Epithelial cell of proximal tubule (primary cell): ENCODE measurements around the gene ARHGAP30. TPM values are rescaled to one million over a fixed set of nuclear protein-coding genes. Genes with fewer than 3 reads are reported as not detected.

Source experiments
- DNase-seq: peaks from one replicate; pipeline ENCODE4 v3.0.0-alpha.2; 2011; ENCODE audit warnings: low read depth
- H3K4me3 ChIP-seq: 2 replicates; pipeline ENCODE4 v1.5.1; 2011; ENCODE audit warnings: low read depth, mild to moderate bottlenecking, low read length
- total RNA-seq: library from RNA; depleted of rRNA; stranded (reverse); fragments of >200 nt; gene quantifications from 2 replicates; pipeline ENCODE4 v1.2.3, GENCODE V29; 2015
- TF ChIP-seq, protein P1 (sequence below): conservative IDR thresholded peaks from 2 replicates; pipeline ENCODE4 v1.5.1; 2012; ENCODE audit warnings: low read depth, mild to moderate bottlenecking, low read length

Gene ARHGAP30
- total RNA-seq, 1 donor from 2014 or later, result 0.06 TPM

DNA sequence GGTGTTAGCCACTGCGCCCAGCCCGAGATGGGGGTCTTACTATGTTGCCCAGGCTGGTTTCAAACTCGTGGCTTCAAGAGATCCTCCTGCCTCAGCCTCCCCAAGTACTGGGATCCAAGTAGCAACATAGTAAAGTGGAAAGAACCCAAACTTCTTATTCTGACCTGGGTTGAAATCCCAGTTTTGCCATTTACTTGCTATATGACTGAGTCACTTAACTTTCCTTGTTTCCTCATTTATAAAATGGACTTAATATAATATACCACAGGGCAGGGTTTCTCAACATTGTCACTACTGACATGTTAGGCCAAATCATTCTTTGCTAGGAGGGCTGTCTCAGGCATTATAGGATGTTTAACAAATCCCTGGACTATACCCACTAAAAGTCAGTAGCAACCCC is 41.4 kb upstream of the ARHGAP30 start:
- no peak for DNase-seq
- TF ChIP-seq, protein P1, sequence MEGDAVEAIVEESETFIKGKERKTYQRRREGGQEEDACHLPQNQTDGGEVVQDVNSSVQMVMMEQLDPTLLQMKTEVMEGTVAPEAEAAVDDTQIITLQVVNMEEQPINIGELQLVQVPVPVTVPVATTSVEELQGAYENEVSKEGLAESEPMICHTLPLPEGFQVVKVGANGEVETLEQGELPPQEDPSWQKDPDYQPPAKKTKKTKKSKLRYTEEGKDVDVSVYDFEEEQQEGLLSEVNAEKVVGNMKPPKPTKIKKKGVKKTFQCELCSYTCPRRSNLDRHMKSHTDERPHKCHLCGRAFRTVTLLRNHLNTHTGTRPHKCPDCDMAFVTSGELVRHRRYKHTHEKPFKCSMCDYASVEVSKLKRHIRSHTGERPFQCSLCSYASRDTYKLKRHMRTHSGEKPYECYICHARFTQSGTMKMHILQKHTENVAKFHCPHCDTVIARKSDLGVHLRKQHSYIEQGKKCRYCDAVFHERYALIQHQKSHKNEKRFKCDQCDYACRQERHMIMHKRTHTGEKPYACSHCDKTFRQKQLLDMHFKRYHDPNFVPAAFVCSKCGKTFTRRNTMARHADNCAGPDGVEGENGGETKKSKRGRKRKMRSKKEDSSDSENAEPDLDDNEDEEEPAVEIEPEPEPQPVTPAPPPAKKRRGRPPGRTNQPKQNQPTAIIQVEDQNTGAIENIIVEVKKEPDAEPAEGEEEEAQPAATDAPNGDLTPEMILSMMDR, result no peak

DNA sequence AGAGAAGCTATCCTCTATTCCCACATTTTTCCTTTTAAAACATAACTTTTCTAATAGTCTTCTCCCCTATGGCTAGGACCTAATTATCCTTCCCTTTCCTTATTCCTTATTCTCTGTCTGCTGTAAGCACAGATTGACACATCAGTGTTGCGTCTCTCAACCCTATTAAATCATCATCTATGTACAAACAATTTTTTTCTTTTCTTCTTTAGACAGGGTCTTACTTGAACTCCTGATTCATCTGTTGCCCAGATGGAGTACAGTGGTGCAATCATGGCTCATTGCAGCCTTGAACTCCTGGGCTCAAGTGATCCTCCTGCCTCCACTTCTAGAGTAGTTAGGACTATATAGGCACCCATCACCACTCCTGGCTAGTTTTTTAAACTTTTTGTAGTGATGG is 36.7 kb upstream of the ARHGAP30 start:
- H3K4me3 ChIP-seq, result no peak overlapping the region
- TF ChIP-seq, protein P1, result no peak
- no peak for DNase-seq

More for the DNA sequence above, 41.4 kb upstream of the ARHGAP30 start:
- no peak overlapping the region for H3K4me3 ChIP-seq

DNA sequence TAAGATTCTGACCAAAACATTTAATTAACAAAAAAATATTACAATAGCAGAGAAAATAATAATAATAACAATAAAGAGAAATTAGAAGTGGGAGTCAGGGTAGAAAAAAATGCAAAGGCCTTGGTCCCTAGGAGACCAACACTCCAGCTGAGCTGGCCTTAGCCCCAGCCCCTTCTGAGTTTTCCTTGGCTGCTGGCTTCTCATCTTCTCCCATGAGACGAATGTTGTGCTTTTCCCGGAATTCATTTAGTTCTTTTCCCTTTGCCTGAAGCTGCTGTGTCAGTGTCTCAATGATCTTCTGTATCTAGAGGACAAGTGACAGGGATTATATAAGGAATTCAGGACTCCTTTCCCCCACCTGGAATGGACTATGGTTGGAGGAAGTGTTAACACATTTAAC is 30.9 kb upstream of the ARHGAP30 start:
- DNase-seq, result no peak
- TF ChIP-seq, protein P1, result no peak
- no peak overlapping the region for H3K4me3 ChIP-seq

DNA sequence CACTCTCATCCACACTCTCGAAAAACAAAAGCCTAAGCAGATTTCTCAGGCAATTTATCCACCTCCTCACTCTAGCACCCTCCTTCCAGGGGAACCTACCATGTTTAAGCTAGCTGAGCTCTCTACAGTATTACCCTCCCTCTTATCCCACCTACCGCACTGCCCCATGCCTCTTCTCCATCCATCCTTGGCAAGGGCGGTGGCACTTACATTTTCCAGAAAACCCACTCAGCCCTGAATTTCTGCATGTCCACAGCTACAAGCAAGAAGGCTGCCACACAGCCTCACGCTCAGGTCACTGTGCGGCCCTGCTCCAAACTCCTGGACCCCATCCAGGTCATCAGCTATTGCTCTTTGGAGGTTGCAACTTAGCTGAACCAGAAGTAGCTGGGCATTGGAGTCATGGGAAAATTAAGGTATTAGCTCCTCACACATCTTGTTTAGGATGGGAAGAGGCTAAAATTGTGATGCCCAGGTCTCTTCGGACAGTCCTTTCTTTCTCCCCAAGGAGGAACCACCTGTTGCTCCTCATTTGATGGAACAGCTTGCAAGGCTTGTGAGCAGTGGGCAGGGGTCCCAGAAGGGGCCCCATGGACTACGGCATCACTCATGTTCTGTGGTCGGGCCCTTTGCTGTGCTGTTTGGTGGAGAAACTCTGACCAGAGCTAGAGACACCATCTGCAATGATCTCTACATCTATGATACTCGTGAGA is 29.6 kb upstream of the ARHGAP30 start:
- no peak for DNase-seq
- TF ChIP-seq, protein P1, result no peak
- peak overlapping the region; percentile 98 for H3K4me3 ChIP-seq

DNA sequence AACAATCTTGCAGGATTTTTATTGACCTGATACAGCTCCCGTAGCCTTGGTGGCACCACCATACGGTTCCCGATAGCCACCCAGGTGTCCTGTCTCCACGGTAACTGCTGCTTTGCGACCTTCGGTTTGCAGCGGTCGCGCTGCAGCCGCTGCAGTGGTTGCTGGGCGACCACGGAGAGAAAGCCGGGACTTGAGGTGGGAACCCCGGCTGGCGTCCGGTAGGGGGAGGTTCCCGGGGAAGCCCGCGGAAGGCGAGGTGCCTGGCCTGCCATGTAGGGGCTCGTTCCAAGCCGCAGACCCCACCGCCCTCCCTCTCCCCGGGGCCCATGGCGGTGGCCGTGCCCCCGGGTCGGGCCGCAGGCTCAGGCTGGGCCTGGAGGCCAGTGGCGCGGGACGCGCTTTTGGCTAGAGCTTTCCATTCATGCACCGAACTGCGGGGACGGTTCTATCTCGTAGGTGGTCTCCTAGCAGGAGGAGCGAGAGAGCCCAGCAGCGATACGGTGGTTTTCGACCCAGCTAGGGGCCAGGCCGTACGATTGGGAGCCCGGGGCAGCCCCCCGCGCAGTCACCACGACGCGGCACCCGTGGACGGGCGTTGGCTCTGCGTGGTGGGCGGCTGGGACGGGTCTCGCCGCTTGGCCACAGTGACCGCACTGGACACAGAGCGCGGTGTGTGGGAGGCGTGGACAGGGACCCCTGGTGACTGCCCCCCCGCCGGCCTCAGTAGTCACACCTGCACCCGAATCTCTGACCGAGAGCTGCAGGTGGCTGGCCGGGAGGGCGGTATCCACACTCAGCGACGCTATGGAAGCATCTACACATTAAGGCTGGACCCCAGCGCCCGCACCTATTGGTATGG is 28.7 kb upstream of the ARHGAP30 start, which contains the start of gene KLHDC9:
Gene KLHDC9 (plus strand): TSS at position 152 of the 859 bp plus-strand sequence. CDS start 175 bp downstream, at position 327.
- H3K4me3 ChIP-seq, result peak within 1 kb of the TSS; percentile 98
- TF ChIP-seq, protein P1, result peak; percentile 17
- DNase-seq, result no peak

DNA sequence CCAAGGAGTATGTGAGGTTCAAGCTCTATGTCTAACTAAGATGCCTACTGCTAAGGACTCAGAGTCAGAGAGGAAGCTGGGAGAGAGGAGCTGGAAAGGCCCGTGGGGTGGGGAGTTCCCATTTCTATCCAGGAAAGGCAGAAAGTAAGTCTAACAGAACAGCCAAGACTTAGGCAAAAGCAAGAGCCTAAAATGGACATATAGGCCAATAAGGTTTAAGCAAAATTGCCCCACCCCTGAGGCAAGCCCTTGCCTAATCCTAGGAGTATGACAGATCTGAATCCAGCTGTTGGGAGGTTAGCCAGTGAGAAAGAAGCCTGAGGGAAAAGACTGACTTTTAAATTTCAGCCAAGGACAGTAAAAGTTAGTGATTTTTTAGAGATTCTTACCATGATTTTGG is 26.8 kb upstream of the ARHGAP30 start:
- H3K4me3 ChIP-seq, result no peak overlapping the region
- no peak for DNase-seq
- TF ChIP-seq, protein P1, result no peak
